Thyroid gland (tissue), 4 donors: ENCODE results near the gene CXCR4.

Experiments
- CTCF ChIP-seq, 6 experiments: fragments of 200-600 bp in 3 of 6; fragments of 450-650 bp in 3 of 6; sonication (generic) in 3 of 6; IDR thresholded peaks; one replicate each; pipeline ENCODE4 v1.5.1; 2016 to 2019; ENCODE audit warnings: antibody characterized with exemption in 6 of 6, mild to moderate bottlenecking in 2 of 6, inconsistent platforms in 1 of 6, moderate library complexity in 1 of 6
- POLR2A ChIP-seq, 2 donors: fragments of 450-650 bp; IDR thresholded peaks; one replicate each; pipeline ENCODE4 v1.6.1; 2017; ENCODE audit warnings: antibody characterized with exemption in 2 of 2, mild to moderate bottlenecking in 2 of 2, moderate library complexity in 1 of 2

DNA sequence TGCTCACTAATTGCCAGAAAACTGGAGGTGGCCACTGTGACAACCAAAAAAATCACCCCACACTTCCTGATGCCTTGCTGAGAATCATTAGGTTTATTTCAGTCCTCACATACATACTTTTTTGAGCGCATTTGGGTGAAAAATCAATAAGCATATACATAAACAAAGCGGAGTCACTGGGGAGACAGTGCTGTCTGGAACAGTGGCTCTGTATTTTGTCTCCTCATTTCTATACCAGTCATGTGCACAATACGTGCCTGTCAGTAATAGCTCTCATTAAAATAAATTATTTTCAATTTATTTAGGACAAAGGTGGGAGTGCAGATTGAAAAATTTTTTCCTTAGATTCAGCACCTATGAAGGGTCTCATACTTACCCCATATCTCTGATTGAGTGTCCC lies 48.2 kb downstream of the CXCR4 start:
- TF ChIP-seq POLR2A (IDR thresholded peaks at IDR 0.05), result no peak
- no peak for TF ChIP-seq CTCF (IDR thresholded peaks at IDR 0.05)
